GM23248 (cell line): ENCODE measurements around the gene ADGRE2.

Experiments
- EZH2 ChIP-seq: fragments of 200-600 bp; sonication (generic); IDR thresholded peaks from 2 replicates; pipeline ENCODE4 v1.6.1; 2018; ENCODE audit warnings: antibody characterized with exemption, mild to moderate bottlenecking; ENCODE audit not compliant: insufficient read depth, poor library complexity, severe bottlenecking
- EZH2phosphoT487 ChIP-seq: fragments of 200-600 bp; sonication (generic); IDR thresholded peaks from 2 replicates; pipeline ENCODE4 v1.6.1; 2018; ENCODE audit warnings: antibody characterized with exemption, moderate library complexity, mild to moderate bottlenecking, low read depth; ENCODE audit not compliant: insufficient read depth

GRCh38 chr19:14804765-14805164 lies 26.4 kb upstream of the ADGRE2 start:
- TF ChIP-seq EZH2, result no peak
- no peak for TF ChIP-seq EZH2phosphoT487
